GM21529 (cell line): ENCODE results near the gene EPS8L3.
A peak's percentile ranks its signal among the peaks of the same experiment; 100 is the strongest.
"Not testable (repeated sequence)": the region's sequence is repeated elsewhere in the genome, so short reads cannot be mapped to it uniquely, and the experiment has no call there.

Experiments
- ATAC-seq: cut with Tn5 transposase; IDR thresholded peaks from one replicate; pipeline ENCODE4 v1.9.1; 2021; ENCODE audit not compliant: unreplicated experiment

Gene EPS8L3

DNA sequence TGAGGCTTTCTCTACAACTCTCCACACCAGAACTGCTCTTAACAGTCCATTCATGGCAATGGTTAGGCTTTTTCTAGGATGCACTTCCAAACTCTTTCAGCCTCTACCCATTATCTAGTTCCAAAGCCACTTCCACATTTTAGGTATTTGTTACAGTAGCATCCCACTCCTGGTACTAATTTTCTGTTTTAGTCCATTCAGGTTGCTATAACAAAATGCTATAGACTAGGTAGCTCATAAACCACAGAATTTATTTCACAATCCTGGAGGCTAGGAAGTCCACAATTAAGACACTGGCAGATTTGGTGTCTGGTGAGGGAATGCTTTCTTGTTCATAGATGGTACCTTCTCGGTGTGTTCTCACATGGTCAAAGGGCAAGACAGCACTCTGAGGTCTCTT is 17.3 kb upstream of the EPS8L3 start:
- ATAC-seq: no peak

DNA sequence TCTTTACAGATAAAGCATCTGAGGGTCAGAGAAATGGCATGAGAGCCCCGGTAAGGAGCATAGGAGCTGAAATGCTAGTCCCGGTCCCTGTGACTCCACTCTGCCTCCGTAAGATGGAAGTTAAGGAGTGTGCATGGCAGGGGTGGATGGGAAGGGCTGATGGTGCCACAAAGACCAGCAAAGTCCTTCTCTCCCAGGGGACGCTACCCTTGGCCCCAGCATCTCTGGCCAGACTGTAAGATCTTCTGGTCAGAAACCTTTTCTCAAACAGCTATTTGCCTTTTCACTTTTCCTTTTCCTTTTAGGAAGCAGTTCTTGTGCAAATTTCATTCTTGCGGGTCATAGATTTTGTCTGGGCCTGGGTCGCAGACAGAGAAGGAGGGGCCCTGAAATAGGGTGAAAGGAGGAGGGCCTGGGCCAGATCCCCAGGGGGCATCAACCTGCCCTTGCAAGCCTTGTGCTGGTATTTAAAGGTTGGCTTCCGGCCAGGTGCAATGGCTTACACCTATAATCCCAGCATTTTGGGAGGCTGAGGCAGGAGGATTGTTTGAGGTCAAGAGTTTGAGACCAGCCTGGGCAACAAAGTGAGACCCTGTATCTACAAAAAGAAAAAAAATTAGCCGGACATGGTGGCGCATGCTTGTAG is 14.4 kb upstream of the EPS8L3 start:
- ATAC-seq: no peak

DNA sequence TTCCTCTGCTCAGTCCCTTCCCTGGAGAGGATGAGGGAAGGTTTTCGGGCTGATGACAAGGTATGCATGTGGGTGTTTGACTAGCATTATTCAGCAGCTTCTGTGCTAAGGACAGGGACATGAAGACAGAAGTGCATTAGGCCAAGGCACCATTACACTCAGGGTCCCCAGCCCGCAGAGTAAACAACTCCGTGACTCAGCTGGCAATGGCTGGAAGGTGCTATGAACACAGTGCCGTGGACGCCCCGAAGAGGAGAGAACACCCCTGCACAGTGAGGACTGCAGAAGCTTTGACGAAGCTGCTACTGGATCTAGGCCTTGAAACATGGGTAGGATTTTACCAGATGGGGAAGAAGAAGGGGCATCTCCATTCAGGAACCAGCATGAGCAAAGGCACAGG is 13.7 kb upstream of the EPS8L3 start:
- no peak for ATAC-seq

DNA sequence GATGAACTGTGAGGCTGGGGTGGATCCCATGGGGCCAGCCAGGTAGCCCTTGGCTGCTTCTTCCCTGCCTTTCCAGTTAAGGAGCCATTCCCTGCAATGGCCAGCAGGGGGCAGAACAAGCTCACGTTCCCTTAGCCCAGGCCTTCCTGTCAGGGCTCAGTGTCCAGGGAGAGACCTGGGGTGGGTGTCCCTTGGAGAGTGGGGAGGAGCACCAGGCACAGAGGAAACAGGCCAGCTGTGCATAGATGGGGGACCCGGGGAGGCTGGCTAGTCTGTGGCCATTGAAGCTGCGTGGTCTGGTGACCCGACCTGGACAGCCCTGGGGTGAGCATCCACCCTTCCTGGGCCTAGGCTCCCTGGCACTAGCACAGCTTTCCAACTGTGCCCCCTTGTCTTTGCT is 13.2 kb upstream of the EPS8L3 start:
- no peak for ATAC-seq

DNA sequence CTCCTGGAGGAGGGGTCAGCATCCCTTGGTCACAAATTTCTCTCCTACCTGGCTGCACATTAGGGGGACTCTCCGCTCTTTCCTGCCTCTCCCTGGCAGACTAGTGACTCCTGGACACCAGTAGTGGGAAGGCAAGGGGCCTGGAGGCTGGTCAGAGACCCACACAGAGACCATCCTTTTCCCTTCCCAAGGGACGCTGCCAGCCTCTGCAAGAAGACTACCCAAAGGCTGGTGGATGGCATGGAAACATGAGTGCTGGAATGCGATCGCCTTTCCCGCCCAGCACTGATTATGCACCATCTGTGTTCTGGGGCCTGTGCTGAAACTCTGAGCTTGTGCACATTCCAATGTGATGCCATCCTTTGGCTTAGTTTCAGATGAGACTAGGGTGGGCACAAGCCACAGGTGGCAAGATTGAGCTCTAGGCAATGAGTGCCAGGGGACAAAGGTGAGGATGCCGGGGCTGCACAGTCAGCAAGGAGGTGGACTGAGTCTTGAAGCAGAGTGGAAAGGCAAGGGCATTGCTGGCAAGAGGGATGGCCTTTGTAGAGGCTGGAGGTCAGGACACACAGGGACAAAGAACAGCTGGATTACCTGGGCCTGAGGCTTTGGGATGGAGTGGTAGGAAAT is 12.6 kb upstream of the EPS8L3 start:
- no peak for ATAC-seq

DNA sequence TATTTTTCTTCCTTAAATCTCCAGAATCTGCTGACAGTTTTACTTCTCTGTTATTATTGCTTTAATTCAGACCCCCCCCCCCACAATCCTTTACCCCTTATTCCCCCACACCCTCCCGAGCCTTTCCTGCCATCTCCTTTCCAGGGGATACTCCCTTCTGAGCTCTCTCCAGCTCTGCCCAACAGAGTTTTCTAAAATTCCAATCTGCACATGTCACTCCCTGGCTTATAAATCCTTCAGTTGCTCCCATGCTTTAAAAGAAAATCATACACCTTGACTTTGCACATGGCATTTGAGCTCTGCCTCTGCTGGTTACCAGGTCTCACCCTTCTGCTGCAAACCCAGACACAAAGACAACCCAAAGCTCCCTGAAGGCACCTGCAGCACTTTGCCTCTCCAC is 11.7 kb upstream of the EPS8L3 start:
- no peak for ATAC-seq

DNA sequence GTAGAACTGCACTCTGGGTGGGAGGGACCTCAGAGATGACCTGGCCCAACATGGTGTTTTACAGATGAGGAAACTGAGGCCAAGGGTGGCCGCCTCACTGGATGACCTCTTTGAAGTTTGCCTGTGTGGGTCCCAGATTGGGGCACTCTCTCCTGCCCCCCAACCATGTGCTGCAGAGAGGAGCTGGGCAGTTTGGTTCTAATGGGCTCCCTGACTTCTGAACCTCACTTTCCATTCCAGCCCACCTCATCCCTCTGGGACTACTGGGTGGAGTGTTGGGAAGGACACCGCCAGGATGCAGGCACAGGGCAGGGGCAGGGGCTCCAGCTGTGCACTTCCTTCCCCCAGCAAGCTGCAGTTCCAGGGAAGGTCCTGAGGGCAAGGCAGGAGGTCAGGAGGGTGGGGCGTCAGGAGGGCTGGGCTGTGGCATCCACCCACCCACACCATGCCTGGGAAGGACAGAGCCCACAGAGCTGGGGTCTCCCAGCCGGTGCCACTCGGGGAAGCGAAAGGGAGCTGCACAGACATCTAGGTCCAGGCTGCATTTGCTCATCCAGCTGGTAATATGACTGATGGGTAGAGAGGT is 10.3 kb upstream of the EPS8L3 start:
- no peak for ATAC-seq

DNA sequence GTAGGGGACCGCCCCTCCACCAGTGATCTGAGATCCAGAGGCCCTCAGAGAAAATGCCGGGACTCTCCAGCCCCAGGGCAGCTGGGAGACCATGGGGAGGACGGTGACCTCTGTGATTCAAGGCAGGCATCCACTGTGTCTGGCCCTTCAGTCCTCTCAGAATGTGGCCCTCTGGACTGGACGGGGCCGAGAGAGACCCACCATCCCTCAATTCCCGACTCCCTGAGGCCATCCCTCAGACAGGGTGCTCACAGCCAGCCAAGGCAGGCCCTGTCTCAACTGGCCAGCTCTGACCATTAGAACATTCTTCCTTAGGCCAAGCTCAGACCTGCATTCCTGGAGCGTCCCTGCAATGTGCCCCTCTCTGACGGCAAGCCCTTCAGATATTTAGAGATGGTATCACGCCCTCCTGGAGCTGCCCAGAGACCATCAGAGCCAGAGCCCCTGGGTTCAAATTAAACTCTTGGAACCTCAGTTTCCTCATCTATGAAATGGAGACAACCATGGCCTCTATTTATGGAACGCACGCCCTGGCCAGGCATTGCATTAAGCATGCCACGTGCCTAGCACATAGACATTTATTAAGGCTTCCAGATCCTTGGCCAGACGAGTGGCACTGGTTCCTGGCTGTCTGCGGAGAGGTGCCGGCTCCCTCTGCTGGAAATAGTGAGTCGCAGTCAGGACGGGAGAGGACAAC is 9.6 kb upstream of the EPS8L3 start:
- ATAC-seq: peak; percentile 81

DNA sequence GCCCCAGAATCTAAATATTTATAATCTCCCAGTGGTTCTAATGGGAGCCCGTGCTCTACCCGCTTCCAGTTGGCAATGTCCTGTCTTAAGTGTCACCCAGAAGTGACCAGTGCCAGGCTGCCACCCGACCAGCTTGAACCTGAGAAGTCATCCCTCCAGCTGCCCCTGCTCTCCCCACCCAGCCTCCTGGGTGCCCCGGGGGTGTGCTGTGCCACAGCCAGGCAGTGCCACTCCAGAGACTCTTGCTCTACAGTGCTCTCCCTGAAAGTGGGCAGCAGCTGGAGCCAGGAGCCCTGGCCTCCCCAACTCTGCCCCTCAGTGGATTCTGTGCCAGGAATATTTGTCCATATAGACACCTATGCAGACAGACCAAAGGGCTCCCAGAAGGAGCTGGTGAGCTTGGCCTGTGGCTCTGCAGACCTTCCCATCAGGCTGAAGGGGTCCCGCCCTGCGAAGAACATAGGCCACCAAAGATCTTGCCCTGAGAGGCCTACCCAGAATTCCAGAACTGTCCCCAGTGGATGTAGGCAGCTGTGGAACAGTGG is 9.0 kb upstream of the EPS8L3 start:
- no peak for ATAC-seq

DNA sequence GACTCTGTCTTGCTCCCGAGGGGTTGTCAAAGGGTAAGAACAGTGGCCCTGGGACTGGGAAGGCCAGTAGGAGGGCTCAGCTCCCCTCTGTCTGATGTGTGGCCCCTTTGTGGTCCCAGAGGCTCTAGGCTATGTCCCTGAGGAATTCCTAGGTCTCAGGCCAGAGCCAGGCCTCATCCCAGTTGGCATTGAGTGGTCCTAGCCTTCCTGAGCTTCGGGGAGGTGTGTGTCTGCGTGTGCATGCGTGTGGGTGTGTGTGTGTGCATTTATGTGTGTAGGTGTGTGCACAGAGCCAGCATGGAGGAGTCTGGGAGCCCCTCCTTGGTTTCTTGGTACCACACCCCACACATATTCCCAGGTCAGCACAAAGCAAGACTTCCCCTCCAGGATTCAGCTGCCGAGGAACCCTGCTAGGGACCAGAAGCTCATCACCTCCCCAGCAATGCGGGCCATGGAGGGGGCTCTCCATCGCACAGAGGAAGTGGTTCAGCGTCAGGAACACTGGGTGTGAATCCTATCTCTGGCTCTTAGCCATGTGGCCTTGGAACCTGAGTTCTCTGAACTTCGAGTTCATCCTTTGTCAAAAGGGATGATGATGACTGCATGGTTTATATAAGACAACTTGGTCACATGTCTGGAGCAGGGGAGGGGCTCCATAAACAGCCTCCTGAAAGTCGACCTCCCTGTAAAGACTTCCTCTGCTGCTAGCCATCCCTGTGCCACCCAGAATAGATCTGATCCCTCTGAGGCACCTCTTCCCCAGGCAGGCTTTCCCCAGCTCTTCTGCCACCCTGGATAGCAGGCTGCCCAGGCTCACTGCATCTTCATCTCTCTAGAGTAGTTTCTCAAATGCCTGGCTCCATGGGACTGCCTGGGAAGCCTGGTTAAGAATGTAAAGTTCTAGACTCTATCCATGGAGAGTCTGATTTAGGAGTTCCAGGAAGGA is 8.3 kb upstream of the EPS8L3 start:
- no peak for ATAC-seq

DNA sequence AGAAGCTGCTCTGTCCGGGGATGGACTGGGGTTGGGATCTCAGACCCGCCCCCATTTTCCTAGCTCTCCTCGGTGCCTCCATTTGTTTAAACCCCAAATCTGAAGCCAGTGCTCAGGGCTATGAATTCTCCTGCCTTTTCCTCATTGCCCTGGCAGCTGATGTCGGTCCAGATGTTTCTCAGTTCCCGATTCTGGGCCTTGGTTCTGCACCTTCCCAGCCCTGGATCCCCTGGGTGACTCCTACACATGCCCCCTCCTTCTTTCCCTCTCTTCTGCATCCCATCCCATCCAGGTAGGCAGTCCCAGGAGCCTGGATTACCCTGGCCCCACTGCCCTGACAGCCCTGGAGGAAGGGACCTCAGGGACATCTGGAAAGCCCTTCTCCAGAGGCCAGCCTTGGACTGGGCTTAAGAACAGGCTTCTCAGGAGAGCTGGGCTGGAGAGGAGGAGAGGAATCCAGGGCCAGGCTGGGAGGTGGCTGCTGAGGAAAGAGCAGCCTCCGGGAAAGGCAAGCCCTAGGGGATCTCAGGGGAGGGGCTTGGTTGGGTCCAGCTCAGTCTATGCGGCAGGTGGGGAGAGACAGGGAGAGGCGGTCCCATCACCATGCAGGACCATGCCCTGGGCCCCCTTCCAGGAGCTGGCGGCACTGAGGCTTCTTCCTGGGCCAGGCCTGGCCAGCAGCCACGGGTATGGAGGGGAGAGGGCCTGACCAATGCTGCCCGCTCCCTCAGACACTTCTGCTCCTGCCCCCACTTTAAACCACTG is 6.8 kb upstream of the EPS8L3 start:
- ATAC-seq: no peak

DNA sequence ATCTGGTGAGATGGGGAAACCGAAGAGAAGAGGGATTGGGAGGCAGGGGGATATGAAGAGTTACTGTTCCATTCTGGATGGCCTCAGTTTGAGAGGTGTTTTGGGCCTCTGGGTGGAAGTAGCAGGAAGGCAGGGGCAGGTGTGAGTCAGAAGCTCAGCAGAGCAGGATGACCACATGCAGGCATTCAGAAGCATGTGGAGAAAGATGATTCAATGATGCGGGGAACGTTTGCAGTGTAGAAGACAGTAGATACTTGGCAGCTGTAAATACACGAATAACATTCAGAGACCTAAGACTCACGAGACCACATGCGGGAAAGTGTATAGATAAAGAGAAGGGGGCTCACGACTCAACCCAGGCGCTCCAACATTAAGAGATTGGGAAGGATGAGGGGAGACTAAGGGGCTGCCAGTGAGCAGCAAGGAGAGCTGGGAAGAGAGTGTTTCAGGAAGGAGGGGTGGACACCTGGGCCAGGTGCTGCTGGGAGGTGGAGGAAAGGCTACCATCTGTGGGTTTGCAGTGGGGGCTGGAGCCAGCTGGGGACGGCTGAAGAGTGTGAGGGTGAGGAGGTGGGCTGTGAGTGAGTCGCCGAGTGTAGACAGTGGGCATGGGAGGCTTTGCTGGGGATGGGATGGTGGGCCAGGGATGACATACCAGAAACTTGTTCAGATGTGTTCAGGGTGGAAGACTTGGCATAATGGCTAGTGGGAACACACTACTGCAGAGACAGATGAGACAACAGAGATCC is 5.8 kb upstream of the EPS8L3 start:
- ATAC-seq: no peak

DNA sequence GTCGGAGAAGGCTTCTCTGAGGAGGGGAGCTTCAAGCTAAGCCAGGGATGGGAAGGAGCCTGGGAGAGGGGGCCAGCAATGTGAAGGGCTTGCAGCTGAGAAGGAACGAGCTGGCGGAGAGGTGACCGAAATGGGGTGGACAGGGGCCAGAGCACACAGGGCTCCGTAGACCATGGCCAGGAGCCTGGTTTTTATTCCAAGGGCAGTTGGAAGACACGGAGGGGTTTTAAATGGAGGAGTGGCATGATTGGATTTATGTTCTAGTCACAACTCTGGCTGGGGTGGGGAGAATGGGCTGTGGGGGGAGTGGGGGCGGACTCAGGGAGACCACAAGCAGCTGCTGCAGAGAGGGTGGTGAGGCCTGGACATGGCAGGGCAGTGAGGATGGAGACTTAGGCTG is 5.1 kb upstream of the EPS8L3 start:
- ATAC-seq: no peak

DNA sequence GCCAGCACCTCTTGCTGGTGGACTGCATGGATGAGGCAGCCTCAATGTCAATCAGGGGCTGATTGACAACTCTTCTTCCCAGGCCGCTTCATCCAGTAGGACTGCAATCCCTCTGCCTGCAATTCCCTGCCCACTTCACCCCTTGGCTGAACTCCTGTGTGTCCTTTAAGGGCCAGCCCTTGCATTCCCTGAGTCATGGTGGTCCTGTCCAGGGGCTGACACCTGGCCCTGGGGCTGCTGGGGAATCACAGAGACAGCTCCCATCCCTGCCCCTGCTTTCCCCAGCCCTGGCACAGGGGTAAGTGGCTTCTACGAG is 4.6 kb upstream of the EPS8L3 start:
- ATAC-seq: no peak

DNA sequence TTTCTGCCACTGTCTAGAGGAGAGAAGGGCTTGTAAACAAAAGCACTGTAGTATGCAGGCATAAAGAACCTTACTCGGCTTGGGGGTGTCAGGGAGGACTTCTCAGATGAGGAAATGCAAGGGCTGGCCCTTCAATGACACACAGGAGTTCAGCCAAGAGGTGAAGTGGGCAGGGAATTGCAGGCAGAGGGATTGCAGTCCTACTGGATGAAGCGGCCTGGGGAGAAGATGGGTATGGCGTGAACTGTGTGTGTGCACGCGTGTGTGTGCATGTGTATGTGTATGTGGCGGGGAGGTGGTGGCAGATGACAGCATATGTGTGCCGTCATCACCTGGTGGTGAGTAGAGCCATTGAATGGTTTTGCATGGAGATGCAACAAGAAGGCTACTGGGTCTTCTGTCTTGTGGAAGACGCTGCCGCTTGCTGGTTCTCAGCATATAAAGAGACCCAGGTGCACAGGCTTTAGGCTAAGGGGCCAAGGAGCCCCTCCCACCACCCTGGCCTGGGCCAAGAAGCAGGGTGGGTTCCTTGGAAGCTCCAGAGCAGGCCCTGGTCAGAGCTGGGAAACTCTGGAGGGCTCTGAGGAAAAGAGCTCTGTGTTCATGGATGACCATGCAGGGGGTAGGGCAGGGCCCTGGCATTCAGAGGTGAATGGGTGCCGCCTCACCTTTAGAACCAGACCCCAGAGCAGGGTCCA is 4.1 kb upstream of the EPS8L3 start:
- ATAC-seq: no peak

DNA sequence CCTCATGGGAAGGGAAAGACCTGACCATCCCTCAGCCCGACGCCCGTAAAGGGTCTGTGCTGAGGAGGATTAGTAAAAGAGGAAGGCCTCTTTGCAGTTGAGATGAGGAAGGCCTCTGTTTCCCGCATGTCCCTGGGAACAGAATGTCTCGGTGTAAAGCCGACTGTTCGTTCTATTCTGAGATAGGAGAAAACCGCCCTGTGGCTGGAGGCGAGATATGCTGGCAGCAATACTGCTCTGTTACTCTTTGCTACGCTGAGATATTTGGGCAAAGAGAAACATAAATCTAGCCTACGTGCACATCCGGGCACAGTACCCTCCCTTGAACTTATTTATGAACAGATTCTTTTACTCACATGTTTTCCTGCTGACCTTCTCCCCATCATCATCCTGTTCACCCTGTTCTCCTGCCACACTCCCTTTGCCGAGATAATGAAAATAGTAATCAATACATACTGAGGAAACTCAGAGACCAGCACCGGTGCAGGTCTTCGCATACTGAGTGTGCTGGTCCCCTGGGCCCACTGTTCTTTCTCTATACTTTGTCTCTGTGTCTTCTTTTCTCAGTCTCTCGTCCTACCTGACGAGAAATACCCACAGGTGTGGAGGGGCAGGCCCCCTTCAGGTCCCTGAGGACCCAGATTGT is 3.4 kb upstream of the EPS8L3 start:
- ATAC-seq: not testable (repeated sequence)

DNA sequence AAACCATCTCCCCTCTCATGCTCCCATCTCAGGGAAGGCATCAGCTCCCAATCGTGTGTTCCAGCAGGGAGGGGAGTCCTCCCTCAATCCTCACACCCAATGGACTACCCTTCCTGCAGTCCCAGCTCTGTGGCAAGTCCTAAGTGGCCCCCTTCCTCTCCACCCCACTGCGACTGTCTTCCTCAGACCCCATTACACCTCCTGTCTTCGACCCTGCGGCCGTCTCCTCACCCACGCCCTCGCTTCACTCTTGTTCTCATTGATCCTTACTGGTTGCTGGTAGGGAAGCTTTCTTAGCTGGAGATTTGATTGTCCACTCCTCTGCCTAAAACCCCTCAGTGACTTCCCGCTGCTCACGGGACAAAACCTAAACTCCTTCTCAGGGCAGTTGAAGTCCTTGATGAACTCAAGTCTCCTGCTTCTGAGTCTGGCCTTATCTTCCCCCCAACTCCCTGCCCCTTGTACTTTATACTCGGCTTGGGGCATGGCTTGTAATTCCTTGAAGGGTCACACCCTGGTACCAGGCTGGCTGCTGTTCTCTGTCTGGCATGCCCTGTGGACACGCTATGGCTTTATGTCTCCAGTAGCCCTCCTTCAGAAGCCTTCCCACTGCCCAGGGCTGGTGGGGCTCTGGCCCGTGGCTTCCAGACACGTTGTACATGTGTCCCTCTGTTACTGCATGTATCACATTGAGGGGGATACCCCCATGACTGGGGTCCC is 2.3 kb upstream of the EPS8L3 start:
- ATAC-seq: no peak

DNA sequence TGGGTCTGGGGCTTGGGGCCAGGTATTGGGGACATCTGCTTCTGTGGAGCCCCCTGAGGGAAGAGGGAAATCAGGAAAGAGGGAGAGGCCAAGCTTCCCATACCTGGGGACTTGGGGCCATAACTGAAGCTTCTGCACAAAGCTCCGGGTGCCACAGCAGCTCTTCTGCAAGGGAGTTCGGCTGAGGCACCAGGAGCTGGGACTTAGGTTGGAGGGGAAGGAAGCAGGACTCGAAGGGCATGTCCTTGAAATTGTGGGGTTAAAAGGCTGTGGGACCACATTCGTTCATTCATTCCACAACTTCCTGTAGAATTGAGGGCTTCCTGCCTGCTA is 1.7 kb upstream of the EPS8L3 start:
- ATAC-seq: no peak
